ENCODE data around the gene KRT7. TPM values are rescaled to one million over a fixed set of nuclear protein-coding genes. Genes with fewer than 3 reads are reported as not detected.

KRT7 gene
- total RNA-seq, 2 experiments from 2014 or later, result not detected

GRCh38 chr12:52224151-52224550 lies 8.9 kb upstream of the KRT7 start:
- no peaks in the 10 kb centered on the region for H3K36me3 ChIP-seq (ENCODE audit: insufficient read depth, low read length)
- H3K4me2 ChIP-seq (ENCODE audit: low read length), result no peak overlapping the region
- H3K79me2 ChIP-seq (ENCODE audit: insufficient read depth, low read depth, low read length), result no peaks in the 10 kb centered on the region
- no peak for DNase-seq (ENCODE audit: low spot score)
- no peak overlapping the region for H2AFZ ChIP-seq (ENCODE audit: low read length)
- H3K27ac ChIP-seq (ENCODE audit: low read depth, low read length, poor library complexity, severe bottlenecking), result no peak overlapping the region
- no peaks in the 10 kb centered on the region for H4K20me1 ChIP-seq (ENCODE audit: insufficient read depth, low read length)
- BruUV-seq (replicated peaks), result no TSS peak
- H3K4me1 ChIP-seq (ENCODE audit: insufficient read depth, low read length, poor library complexity, severe bottlenecking), result no peaks in the 10 kb centered on the region
- no peaks in the 10 kb centered on the region for H3K9me2 ChIP-seq (ENCODE audit: insufficient read depth, low read length)
- intact Hi-C loops (cut with micrococcal nuclease; ENCODE audit: unreplicated experiment), result no loop called here
- no peaks in the 10 kb centered on the region for H3K9me3 ChIP-seq (ENCODE audit: low read length)
- ChIA-PET POLR2A (interaction anchor here (0.6 kb wide), 1 partner anchor 1661 kb away, joined by 3 read pairs; no protein-coding TSS in a partner anchor), CTCF (ENCODE audit: unreplicated experiment) (interaction anchor here (0.6 kb wide), 1 partner anchor 9 kb away, joined by 3 read pairs; no protein-coding TSS in a partner anchor)
- no peak for TF ChIP-seq EZH2phosphoT487 (IDR thresholded peaks at IDR 0.05; ENCODE audit: borderline replicate concordance, low read depth, low read length)
- TF ChIP-seq CTCF (conservative IDR thresholded peaks at IDR 0.05; ENCODE audit: low read length), result no peak
- no peak overlapping the region for H3K4me3 ChIP-seq (ENCODE audit: low read depth, low read length, poor library complexity, severe bottlenecking)

GRCh38 chr12:52225752-52226151 lies 7.3 kb upstream of the KRT7 start:
- Histone ChIP-seq H4K20me1 (ENCODE audit: insufficient read depth, low read length) (no peaks in the 10 kb centered on the region), H3K4me3 (ENCODE audit: low read depth, low read length, poor library complexity, severe bottlenecking) (no peak overlapping the region), H3K36me3 (ENCODE audit: insufficient read depth, low read length) (no peaks in the 10 kb centered on the region), H3K27ac (ENCODE audit: low read depth, low read length, poor library complexity, severe bottlenecking) (no peak overlapping the region), H3K4me1 (ENCODE audit: insufficient read depth, low read length, poor library complexity, severe bottlenecking) (no peaks in the 10 kb centered on the region), H3K4me2 (ENCODE audit: low read length) (no peak overlapping the region), H2AFZ (ENCODE audit: low read length) (no peak overlapping the region), H3K9me2 (ENCODE audit: insufficient read depth, low read length) (no peaks in the 10 kb centered on the region), H3K79me2 (ENCODE audit: insufficient read depth, low read depth, low read length) (no peaks in the 10 kb centered on the region), H3K9me3 (ENCODE audit: low read length) (no peaks in the 10 kb centered on the region)
- BruUV-seq (replicated peaks), result no TSS peak
- intact Hi-C loops (cut with micrococcal nuclease; ENCODE audit: unreplicated experiment), result no loop called here
- DNase-seq (ENCODE audit: low spot score), result no peak
- CTCF ChIA-PET (ENCODE audit: unreplicated experiment), result interaction anchor here (0.8 to 1.1 kb wide), 2 partner anchors 69 to 93 kb away, joined by 3 read pairs; no protein-coding TSS in a partner anchor
- TF ChIP-seq EZH2phosphoT487 (IDR thresholded peaks at IDR 0.05; ENCODE audit: borderline replicate concordance, low read depth, low read length) (no peak), CTCF (conservative IDR thresholded peaks at IDR 0.05; ENCODE audit: low read length) (no peak)
- POLR2A ChIA-PET, result interaction anchor here (0.7 kb wide), 1 partner anchor 21 kb away, joined by 3 read pairs; no protein-coding TSS in a partner anchor

GRCh38 chr12:52226446-52226845 lies 6.6 kb upstream of the KRT7 start:
- no peaks in the 10 kb centered on the region for H3K9me3 ChIP-seq (ENCODE audit: low read length)
- no peak for DNase-seq (ENCODE audit: low spot score)
- H4K20me1 ChIP-seq (ENCODE audit: insufficient read depth, low read length), result no peaks in the 10 kb centered on the region
- CTCF ChIA-PET (ENCODE audit: unreplicated experiment), result interaction anchor here (1.1 kb wide), 1 partner anchor 70 kb away, joined by 3 read pairs; no protein-coding TSS in a partner anchor
- H3K4me1 ChIP-seq (ENCODE audit: insufficient read depth, low read length, poor library complexity, severe bottlenecking), result no peaks in the 10 kb centered on the region
- no peak overlapping the region for H3K4me2 ChIP-seq (ENCODE audit: low read length)
- TF ChIP-seq EZH2phosphoT487 (IDR thresholded peaks at IDR 0.05; ENCODE audit: borderline replicate concordance, low read depth, low read length) (no peak), CTCF (conservative IDR thresholded peaks at IDR 0.05; ENCODE audit: low read length) (no peak)
- intact Hi-C loops (cut with micrococcal nuclease; ENCODE audit: unreplicated experiment), result no loop called here
- H2AFZ ChIP-seq (ENCODE audit: low read length), result no peak overlapping the region
- no peaks in the 10 kb centered on the region for H3K79me2 ChIP-seq (ENCODE audit: insufficient read depth, low read depth, low read length)
- H3K27ac ChIP-seq (ENCODE audit: low read depth, low read length, poor library complexity, severe bottlenecking), result no peak overlapping the region
- H3K36me3 ChIP-seq (ENCODE audit: insufficient read depth, low read length), result no peaks in the 10 kb centered on the region
- H3K9me2 ChIP-seq (ENCODE audit: insufficient read depth, low read length), result no peaks in the 10 kb centered on the region
- POLR2A ChIA-PET, result no interaction called here
- no TSS peak for BruUV-seq (replicated peaks)
- no peak overlapping the region for H3K4me3 ChIP-seq (ENCODE audit: low read depth, low read length, poor library complexity, severe bottlenecking)
